Prostate gland (tissue), 2 donors: ENCODE results near the gene HSP90AB1.

Experiments used
- POLR2A ChIP-seq: fragments of 450-650 bp; IDR thresholded peaks from one replicate; pipeline ENCODE4 v1.6.1; 2016; ENCODE audit warnings: antibody characterized with exemption, mild to moderate bottlenecking
- TF ChIP-seq, protein P1 (sequence below), 4 experiments: fragments of 200-600 bp in 2 of 4; fragments of 450-650 bp in 2 of 4; sonication (generic) in 2 of 4; IDR thresholded peaks; 1 replicate in 3 of 4; 2 replicates in 1 of 4; pipeline ENCODE4 v1.5.1; 2016 to 2019; ENCODE audit warnings: antibody characterized with exemption in 4 of 4, mild to moderate bottlenecking in 2 of 4, moderate library complexity in 2 of 4

DNA sequence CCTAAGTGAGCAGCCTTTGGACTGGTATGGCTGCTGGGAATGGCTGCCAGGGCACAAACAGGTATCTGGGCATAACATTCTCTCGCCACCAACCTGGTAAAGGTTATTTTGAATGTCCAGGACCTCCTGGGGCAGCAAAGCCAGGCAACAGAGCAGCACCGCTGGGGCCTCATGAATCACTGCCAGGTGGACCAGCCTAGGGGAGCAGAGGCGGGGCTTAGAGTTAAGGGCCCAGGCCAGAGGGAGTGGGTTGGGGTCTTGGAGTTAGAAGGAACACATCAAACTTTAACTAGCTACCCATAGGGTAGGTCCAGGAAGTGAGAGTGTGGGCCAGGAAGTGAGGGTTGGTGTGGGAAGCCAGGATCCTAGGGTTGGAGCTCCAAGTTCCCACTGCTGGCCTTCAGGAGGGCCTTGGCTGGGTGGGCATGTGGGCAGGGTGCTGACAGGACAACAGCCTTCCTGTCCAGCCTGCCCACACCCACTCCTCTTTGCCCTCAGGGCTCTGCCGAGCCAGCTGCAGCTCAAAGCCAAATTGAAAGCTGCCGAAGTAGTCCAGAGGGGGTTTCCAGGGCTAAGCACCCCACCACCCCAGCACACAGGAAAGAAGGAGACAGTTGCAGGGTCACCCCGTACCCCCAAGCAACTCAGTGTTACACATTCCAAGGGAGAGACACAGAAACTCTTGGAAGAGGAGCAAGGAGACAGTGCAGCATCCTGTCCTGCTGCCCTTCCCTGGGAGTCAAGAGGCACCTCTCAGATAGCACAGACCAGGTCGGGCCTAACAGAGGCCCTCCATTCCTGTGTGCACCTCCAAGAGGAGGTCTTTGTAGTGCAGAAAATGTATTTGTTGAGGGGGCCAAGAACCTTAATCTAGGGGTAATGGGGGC lies 15.8 kb downstream of the HSP90AB1 start:
- TF ChIP-seq POLR2A: no peak
- TF ChIP-seq, protein P1, sequence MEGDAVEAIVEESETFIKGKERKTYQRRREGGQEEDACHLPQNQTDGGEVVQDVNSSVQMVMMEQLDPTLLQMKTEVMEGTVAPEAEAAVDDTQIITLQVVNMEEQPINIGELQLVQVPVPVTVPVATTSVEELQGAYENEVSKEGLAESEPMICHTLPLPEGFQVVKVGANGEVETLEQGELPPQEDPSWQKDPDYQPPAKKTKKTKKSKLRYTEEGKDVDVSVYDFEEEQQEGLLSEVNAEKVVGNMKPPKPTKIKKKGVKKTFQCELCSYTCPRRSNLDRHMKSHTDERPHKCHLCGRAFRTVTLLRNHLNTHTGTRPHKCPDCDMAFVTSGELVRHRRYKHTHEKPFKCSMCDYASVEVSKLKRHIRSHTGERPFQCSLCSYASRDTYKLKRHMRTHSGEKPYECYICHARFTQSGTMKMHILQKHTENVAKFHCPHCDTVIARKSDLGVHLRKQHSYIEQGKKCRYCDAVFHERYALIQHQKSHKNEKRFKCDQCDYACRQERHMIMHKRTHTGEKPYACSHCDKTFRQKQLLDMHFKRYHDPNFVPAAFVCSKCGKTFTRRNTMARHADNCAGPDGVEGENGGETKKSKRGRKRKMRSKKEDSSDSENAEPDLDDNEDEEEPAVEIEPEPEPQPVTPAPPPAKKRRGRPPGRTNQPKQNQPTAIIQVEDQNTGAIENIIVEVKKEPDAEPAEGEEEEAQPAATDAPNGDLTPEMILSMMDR (IDR thresholded peaks at IDR 0.05): no peak
